GM19328 (cell line): ENCODE data around the gene GRIN1.
A peak's percentile ranks its signal among the peaks of the same experiment; 100 is the strongest.

Source experiments
- ATAC-seq: cut with Tn5 transposase; IDR thresholded peaks from one replicate; pipeline ENCODE4 v1.9.1; 2021; ENCODE audit warnings: mild to moderate bottlenecking, moderate library complexity; ENCODE audit not compliant: unreplicated experiment

Gene GRIN1

DNA sequence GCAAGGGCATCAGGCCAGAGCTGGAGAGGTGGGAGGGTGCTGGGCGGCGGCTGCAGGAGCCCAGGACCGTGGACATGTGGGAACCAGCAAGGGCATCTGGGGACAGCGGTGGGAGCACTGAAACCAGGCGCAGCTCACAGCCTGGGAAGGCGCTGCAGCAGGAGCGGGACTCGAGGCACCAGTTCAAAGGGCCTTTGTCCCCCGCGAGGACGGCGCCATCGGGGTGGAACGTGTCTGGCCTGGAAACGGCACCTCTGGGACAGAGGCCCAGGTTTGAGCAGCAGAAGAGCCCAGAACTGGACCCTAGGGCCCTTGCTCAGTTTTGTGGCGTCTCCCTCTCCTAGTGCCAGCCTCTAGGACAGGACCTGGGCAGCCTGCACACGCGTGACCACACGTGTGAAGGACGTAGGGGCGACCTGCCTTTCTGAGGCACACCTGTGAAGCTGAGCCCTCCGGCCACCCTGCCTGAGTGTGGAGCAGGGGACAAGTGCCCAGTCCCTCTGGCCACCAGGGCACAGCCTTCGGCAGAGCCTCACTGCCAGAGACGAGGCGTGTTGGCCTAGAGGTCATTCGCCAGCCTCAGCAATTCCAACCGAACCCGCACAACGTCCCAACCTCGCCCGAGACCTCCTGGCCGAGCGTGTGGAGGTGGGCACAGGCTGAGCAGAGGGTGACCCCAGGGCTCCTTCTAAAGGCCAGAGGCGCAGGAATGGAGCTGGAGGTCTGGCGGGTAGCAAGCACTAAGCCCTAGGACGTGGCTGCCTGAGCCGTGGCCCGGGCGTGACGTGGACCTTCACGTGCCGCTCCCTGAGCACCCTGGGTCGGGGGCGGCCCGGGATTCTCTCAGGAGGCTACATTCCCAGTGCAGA lies 35.1 kb downstream of the GRIN1 start:
- ATAC-seq, result no peak

DNA sequence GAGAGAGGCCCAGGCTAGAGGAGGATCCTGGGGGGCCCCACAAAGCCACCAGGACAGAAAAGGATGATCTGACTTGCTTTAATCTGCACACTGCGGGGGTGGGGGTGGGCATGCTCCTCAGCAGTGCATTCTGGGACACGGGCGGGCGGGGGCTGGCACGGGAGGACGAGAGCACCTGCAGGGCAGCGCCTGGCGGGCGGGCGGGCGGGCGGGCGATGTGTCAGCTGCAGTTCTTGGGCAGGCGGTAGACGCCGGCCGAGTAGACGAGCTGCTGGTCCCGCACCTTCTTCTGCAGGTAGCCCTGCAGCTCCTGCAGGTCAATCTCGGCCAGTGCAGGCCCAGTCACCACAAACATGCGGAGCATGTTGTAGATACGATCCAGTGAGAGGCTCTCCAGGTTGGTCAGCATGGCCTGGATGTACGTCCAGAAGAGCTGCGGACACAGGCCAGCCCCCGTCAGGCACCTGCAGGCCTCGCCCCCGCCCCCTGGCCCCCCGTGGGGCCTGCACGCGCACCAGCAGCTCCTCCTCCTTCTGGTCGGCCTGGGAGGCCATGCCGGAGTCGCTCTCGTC lies 35.9 kb downstream of the GRIN1 start:
- no peak for ATAC-seq

DNA sequence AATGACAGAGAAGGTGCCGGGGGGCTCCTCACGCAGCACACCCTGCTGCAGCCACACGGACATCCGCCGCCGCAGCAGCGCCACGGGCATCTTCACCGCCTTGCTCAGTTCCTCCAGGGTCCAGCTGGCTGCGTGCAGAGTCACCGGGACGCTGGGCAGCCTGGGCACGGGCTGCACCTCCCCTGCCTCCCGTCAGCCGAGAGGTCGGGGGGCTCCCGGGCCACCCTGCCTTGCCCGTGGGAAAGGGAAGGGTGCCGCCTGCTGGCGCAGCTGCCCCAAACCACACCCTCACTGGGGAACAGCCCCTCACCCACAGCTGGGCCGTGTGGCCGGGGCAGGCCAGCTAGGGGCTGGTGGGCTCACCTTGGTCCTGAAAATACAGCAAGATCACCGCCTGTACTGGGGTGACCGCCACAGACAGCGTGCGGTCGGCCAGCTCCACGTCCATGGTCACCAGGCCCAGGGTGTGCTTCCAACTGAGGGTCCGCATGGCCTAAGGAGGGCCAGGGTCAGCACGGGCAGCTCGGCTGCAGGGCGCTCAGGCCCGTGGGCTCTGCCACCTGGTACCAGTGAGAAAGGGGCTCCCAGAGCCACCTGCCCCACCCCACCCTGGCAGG lies 36.5 kb downstream of the GRIN1 start:
- ATAC-seq, result no peak

DNA sequence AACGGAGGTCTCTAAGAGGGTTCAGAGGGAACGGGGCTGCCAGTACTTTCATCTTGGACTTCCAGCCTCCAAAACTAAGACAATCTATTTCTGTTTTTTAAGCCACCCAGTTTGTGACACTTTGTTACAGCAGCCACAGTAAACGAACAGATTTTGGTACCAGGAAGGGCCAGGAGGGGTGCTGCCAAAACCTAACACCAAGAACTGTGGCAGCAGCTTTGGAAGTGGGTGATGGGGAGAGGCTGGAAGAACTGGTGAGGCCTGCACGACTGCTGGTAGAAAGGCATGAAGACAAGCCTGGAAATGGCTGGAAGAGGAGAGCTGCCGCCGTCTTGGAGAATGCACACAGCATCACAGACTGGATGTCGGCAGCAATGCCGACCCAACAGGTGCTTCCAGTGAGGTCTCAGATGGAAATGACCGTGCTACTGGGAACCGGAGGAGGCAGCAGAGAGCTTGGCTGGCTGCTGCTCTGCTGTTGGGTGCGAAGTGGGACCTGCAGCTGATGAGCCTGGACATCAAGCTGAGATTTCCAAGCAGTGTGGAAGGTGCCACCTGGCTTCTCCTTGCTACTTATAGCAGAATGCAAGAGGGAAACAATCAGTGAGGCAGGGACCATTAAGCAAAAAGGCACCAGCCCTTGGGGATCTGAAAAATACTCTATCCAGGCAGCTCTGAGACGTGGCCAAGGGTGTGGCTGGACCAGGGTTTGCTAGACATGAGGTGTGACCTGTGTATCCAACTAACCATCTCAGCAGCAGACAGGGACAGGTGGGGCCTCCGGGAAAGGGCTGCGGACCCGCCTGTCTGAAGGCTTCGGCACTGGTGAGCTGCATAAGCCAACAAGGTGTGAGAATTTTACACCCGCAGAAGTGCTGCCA lies 37.6 kb downstream of the GRIN1 start:
- ATAC-seq, result no peak

DNA sequence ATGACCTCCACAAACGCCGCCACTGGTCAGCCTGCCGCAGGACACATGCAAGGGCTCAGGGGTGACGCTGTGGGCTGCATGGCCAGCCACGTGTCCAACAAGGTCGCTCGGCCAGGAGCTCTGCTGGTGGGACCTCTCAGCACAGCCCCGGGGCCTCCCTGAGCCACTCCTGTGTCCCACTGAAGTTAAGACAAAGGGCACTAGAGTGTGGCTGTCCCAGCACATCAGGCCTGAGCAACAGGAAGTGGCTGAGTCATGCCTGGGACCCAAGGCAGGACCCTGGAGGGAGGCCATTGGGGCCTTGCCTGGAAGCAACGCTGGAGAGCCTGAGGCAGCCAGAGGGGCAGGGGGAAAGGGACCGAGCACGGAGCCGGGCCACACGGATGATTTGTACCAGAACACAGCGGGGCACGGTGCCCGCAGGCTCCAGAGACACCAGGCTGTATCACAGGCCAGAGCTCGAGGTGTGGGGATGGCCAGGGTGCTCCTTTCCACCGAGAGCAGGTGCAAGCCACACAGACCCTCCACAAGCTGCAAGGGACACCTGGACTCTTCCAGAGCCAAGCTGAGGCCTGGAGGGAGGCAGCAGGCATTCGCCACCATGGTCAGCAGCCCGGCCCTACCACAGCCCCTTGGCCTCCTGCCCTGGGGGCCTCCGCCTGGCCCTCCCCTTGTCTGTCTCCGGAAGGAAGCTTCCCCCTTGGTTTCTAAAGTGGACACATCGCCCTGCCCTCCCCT lies 39.4 kb downstream of the GRIN1 start:
- ATAC-seq, result no peak

DNA sequence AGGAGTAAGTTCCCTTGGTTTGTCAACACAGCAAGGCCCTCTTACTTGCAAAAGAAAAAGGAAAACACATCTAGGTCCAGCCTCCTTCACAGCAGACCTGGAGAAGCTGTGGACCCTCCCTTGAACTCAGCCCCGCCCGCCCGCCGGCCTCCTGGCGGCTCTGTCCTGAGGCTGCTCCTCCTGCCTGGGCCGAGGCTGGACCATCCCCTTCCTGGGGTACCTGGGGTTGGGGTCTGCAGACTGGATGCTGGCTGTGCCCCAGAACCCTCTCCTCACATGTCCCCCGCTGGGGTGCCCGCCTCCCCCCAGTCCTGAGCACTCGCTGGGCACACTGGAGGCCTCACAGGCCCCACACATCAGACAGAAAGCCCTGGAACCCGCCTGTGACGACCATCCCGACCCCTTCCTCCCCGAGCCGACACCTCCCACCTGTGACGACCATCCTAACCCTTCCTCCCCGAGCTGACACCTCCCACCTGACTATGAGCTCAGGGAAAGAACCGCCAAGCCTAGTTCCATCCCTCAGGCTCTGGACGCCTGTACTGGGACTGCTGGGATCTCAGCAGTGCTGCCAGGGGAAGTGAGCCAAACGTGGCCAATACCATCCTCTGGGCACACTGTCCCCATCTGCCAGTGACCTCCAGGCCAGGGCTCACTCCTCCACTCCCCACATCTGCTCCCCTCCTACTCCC lies 40.1 kb downstream of the GRIN1 start:
- ATAC-seq, result no peak

DNA sequence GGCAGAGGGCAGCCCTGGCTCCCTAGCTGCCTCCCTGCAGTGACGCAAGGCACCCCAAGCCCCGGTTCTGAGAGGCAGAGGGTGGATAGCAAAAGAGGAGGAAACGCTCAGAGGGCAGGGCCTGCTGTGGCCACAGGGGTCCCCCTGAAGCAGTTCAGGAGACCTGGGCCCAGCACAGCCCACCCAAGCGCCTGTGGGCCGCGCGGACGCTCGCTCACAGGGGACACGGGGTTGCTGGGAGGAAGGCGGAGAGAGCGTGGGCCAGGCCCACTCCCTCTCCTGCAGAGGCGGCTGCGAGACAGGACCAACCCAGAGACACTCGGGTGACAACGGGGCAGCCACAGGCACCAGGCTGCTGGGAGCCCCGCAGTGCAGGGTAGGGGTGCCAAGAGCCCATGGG lies 40.8 kb downstream of the GRIN1 start:
- no peak for ATAC-seq

DNA sequence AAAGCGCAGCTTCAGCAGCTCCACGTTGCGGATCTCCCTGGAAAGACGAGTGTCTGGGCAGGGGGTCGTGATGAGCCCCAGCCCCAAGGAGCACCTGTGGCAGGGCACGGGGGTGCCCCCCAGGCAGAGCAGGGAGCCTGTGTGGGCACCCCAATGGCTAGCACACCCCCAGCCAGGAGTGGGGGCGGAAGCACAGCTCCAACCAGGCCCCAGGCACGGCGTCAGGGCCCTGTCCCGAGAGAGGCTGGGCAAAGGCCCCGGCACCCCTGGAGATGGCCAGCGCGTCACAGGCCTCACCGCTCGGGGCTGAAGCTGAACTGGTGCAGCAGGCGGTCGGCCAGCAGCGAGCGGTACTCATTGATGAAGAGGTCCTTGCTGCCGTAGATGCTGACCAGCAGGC lies 41.5 kb downstream of the GRIN1 start:
- ATAC-seq, result no peak

DNA sequence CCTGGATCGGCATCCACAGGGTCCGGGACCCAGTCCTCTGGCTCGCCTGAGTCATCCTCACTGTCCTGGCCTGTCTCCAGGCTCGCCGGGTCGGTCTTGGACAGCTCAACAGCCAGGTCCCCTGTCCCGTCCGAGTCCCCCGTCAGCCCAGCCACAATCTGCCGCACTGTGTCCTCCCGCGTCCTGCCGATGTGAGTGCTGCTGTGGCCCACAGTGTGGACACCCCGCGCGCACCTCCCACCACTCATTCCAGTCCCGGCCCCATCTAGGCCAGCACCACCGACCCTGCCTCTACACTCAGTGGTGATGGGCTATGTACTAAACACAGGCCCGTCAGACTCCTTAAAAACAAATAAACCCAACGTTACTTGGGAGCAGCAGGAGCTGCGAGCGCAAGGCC lies 42.7 kb downstream of the GRIN1 start:
- ATAC-seq, result no peak

DNA sequence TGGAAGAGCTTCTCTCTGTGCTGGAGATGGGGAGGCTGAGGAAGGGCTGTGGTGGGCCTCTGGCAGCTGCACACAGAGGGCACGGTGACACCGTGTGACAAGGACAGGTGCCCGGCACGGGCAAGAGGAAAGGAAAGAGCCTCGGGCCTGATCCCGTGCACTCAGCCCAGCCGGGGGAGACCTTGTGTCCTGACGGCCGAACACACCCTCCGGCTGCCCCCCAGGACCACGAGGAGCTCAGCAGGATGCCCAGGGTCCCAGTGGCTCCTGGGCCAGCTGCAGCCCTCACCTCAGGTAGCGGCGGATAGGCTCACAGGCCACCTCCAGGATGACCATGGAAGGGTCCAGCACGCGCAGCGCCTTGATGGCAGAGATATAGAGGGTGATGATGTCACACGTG lies 43.9 kb downstream of the GRIN1 start:
- ATAC-seq, result no peak

DNA sequence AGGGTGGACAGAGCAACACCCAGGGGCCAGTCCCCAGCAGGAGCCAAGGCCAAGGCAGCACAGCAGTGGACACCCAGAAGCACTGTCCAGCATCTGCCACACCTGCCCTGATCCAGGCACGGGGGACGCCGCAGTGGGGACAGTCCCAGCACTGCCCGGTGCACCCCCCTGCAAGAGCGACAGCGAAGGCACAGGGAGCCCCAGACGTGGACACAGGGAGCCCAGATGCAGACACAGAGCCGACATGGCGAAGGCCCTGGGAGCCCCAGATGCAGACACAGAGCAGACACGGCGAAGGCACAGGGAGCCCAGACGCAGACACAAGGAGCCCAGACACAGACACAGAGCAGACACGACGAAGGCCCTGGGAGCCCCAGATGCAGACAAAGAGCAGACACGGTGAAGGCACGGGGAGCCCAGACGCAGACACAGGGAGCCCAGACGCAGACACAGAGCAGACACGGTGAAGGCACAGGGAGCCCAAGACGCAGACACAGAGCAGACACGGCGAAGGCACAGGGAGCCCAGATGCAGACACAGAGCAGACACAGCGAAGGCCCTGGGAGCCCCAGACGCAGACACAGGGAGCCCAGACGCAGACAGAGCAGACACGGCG lies 45.1 kb downstream of the GRIN1 start:
- ATAC-seq, result no peak

DNA sequence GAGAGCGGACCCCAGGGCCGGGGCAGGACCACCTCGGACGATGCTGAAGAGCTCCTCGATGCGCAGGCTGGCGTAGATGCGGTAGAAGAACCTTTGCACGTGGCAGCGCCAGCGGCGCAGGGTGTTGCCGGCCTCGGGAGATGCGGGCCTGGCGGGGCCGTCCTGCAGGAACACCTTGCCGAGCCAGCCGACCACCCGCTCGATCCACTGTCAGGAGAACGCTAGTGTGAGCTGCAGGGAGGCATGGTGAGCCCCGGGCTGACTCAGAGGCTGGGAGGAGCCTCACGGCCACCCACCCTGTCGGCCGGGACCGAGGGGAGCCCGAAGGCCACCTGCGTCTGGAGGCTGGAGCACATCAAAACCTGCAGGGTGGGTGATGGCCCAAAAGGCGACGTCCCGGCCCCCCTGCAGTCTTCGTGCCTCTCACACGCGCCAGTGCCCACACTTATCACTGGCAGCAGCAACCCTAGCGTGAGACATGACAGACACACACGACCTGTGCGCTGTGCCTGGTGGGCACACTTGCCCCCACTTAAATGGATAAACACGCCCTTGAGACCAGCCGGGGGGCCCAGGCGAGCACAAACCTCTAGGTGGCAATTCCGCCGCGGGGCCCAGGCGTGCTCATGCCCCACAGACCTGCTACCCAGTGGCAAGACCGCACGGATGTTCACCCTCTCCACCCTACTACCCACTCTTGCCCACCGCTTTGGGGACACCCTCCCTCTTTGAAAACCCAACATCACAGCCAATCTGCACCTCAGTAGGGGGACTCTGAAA lies 46.1 kb downstream of the GRIN1 start:
- ATAC-seq, result no peak

DNA sequence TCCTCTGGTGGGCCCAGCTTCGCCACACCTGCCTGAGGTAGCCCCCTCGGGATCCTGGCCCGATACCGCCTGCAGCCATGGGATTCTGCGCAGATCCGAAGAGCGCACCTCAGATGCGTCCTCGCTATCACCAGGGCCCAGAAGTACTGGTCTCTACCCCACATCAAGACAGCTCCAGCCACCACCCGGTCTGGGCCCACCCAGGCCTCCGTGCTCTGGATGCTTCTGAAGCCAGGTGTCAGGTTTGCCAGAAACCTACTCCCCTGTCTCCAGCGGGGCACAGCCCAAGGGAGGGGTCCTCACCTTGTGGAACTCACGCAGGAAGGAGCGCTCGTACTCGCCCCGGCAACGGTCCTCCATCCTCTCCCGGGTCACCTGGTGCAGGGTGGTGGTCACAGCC lies 47.0 kb downstream of the GRIN1 start:
- no peak for ATAC-seq

DNA sequence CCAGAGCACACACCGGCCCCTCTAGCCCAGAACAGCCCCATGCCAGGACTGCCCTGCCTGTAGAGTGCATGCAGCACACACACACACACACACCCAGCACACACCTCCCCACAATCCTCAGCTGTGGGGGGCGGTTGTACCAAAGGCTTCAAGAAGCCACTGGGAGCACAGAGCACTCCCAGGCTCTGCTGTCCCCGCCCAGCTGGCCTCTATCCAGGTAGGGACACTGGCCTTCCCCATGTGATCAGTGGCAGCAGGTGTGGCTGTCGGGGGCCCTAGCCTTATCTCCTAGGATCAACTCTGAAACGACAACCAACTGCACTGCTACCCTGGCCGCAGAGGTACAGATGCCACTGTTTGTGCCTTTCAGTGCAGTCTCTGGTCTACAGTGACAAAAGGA lies 47.4 kb downstream of the GRIN1 start:
- no peak for ATAC-seq

DNA sequence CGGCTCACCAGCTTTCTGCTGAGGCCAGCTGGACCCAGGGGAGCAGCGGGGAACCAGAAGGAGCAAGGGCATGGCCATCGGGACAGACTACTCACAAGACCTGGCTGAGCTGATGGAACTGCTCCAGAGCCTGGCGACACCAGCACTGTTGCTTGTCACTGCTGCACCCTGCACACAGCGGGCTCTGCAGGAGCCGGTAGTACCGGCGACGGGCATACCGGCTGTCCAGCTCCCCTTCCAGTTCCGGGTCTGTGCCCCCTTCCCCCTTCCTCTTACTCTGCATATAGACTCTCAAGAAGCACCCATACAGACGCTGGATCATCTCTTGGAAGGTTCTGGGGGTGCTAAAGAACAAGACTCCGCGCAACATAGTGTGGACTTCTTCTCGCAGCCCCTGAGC lies 48.4 kb downstream of the GRIN1 start:
- no peak for ATAC-seq

DNA sequence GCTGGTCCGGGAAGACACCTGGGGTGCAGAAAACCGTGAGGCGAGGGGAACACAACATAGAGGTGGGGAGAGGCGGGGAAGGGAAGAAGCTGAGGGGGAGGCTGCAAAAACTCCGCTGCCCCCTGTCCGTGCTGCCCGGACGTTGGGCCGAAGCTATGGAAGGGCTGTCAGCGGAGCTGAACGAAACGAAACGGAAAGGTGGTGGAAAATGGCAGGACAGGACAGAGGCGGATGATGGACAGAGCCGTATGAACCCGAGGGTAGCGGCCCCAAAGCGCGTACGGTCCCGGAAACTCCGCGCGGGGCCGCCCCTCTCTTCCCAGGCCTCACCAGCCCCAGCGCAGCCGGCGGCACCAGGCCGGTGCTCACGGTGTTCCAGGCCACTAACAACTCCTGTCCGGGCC lies 49.1 kb downstream of the GRIN1 start:
- ATAC-seq, result no peak

DNA sequence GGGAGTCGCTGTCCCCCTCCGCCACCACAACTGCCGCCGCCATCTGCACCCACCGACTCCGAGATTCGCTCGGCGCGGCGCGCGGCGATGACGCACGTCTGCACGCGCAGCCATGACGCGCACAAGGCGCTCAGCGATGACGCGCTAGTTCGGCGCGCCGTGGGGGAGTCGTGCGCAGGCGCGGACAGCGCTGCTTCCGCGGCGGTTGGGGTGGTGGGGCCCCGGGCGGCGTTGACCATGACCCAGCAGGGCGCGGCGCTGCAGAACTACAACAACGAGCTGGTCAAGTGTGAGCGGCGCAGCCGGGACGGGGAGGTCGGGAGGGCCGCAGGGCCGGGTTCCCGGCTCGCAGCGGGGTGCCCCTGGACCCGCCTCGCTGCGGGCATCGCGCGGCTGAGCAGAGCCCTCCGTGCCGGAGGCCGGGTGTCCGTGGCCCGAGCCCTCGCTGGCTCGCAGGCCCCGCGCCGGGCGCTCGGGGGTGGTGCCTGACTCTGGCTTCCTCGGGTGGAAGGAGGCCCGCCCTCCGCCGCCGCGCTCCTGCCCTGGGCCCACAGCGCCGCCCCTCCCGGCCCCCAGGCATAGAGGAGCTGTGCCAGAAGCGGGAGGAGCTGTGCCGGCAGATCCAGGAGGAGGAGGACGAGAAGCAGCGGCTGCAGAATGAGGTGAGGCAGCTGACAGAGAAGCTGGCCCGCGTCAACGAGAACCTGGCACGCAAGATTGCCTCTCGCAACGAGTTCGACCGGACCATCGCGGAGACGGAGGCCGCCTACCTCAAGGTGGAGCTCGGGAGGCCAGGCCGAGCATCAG lies 49.7 kb downstream of the GRIN1 start, which contains the start of the genes ANAPC2 and SSNA1:
ANAPC2 (minus strand) TSS at position 71 of the 807 bp plus-strand sequence; CDS start at position 43, 28 bp downstream.
SSNA1 (plus strand) TSS at position 187 of the 807 bp plus-strand sequence; CDS start at position 238, 51 bp downstream.
- peak; percentile 79 for ATAC-seq
